Right ventricle myocardium superior (tissue), 1 donor: ENCODE results near the gene TNRC6B. TPM values are rescaled to one million over a fixed set of nuclear protein-coding genes. Genes with fewer than 3 reads are reported as not detected.

Experiments
- ATAC-seq: fragments of 200-7000 bp; cut with Tn5 transposase; one replicate; pipeline ENCODE4 v1.9.1; 2020; ENCODE audit warnings: mild to moderate bottlenecking; ENCODE audit not compliant: poor library complexity
- DNase-seq: peaks from one replicate; pipeline ENCODE4 v3.0.0-alpha.2; 2020
- intact Hi-C: fragments of 100-400 bp; cut with DNase I; formaldehyde crosslinking; loops from one replicate; pipeline ENCODE4 v1.11.2; 2022
- total RNA-seq: library from RNA; stranded (reverse); fragmentation: NEBNext Ultra II Directional; extraction: Animal tissue kit (Norgen Biotek cat#: 25700); gene quantifications from one replicate; pipeline ENCODE4 v1.2.1, GENCODE V29; 2021
- donor health status: DM: no; HTN: yes; CAD: no; lungs with severe emphysema.

Gene TNRC6B
- total RNA-seq, 1 donor from 2014 or later, result 37.5 TPM

DNA sequence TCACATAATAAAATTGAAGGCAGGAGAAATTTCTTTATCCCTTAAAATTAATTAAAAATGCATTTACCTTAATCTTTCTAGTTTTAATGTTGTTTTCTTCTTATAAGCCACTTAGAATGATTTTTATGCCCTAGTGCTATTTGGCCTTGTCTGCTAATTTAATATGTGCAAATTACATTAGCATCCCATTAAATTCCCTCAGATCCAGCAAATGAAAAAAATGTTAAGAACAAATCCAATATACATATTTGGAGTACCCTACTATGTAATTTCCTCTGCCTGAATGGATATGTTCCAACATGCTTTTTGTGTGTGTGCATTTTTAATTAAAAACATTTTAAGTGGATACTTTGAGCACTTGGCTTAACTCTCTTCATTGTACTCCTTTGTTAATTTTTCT lies 56.9 kb downstream of the TNRC6B start:
- intact Hi-C loops, result no loop called here

DNA sequence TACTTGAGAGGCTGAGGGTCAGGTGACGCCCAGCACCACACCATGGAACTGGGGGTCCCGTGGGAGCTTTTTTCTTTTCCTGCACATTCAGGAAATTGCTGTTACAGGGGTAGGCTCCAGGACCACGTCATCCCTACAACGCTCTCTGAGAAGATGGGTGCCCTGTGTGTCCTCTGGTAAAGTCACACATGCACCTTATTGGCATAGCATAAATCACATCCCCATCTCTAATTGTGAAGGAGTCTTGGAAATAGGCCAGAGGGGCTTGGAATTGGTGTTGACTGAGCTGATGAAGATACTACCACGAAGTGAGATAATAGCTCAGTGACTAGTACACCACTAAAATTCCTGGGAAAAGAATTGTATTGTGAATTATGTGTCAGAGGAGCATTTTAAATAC lies 57.6 kb downstream of the TNRC6B start:
- no peak for ATAC-seq

More for the DNA sequence above, 56.9 kb downstream of the TNRC6B start:
- no peak for ATAC-seq
- no peak for DNase-seq

DNA sequence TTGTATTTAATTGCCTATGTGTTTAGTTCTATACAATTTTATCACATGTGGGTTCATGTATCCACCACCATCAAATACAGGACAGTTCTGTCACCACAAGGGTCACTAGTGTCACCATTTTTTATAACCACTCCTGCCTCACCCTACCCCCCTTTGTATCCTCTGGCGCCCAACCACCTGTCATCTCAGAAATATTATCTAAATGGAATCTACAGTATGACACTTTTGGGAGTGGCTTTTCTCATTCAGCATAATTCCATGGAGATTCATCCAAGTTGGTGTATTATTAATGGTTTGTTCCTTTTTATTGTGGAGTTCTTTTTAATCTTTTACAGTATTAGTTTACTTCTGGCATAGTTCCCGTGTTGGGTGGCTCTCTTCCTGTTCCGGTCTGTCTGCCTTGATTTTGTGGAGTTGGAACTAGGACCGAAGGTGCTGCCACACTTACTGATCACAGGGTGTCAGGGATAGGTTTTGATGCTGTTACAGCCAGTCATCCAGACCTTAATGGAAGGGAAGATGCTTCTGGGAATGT lies 58.5 kb downstream of the TNRC6B start:
- ATAC-seq (no peak), DNase-seq (no peak)
- intact Hi-C loops, result no loop called here

More for the DNA sequence above, 57.6 kb downstream of the TNRC6B start:
- no peak for DNase-seq
- intact Hi-C loops, result no loop called here

DNA sequence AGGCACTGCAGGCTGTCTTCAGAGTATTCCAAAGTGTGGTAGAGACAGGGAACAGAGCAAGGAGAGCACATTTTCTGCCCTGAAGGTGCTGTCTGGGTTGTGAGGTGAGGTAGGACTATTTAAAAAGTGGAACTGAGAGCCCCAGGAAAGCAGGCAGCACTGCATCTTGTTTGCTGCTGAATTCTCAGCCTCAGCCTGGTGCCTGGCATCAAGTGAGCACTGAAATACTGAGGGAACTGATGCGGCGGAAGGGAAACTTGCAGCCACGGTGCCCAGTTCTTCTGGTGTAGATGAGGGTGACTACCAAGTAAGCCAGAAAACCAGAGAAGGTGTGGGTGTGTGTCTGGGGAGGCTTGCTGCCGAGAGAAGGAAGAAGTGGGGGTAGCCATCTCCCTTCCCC lies 59.5 kb downstream of the TNRC6B start:
- DNase-seq, result no peak
- intact Hi-C loops, result no loop called here
- ATAC-seq, result no peak

DNA sequence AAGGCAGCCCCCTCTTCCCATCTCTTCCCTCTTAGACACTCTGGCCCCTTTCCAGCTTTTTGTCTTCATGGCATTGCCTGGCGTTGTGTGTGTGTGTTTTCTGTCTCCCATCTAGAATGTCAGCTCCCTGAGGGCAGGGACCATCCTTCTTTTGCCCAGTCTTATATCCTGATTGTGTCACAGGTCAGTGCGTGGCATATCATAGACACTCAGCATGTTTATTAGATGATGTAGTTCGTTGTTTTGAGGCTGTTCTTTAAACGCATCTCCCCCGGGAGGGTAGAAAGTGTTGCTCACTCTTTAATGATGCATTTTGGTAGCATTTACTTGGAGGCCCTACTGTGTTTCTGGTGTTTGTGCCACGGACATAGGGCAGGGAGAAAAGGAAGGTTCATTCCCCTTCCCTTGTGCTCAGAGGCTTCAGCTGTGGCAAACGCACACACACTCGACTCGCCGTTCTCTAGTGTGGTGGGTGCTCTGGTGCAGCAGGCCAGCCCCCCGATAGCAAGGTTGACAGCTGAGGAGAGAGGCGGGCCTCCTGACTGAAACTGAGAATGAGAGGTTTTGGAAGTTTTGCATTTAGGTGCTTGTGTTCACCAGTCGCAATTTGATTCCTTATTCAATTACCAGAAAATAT lies 60.2 kb downstream of the TNRC6B start:
- DNase-seq (no peak), ATAC-seq (no peak)
- intact Hi-C loops, result no loop called here

DNA sequence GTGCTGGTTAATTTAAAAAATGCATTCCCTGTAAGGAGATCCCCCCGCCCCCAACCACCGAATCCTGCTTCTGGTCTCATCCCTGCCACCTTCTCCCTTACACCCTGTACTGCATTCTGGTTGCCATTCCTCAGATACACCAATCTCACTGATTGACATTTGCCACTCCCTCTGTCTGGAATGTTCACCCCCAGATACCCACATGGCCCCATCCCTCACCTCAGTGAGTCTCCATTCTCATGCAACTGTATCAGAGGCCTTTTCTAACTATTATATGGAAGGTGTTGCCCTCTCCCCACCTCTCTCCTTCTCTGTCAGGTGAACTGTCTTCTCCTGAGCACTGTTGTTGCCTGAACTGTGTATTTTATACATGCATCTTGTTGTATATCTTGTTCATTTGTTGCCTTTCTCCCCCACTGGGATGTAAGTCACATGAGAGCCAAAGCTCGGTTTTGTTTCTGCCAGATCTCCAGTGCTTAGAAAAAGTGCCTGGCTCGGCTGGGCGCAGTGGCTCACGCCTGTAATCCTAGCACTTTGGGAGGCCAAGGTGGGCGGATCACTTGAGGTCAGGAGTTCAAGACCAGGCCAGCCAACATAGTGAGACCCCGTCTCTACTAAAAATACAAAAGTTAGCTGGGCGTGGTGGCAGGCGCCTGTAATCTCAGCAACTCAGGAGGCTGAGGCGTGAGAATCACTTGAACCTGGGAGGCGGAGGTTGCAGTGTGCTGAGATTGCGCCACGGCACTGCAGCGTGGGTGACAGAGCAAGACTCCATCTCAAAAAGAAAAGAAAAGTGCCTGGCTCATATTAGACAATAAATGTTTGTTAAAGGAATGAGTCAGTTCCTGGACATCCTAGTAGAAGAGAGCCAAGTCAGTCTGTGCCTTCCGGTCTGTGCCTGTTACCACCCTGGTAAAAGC lies 61.0 kb downstream of the TNRC6B start:
- peak; percentile 34 for ATAC-seq
- DNase-seq, result peak; percentile 49
- intact Hi-C loops, result no loop called here

DNA sequence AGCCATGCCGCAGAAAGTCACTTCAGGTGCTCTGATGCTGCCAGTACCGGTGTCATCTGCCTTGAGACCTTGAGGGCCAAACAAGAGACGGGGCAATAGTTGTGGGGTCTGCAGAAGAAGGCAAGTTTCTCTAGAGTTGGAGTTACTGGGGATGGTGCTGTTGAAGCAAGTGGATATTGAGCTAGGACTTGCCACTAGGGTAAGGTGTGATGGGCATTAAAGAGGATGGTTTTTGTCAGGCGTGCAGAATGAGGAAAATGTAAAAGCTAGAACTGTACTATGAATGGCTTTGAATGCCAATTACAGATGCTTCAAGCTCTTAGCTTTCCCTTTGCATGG lies 61.6 kb downstream of the TNRC6B start:
- DNase-seq, result no peak
- ATAC-seq, result no peak
- intact Hi-C loops, result no loop called here

DNA sequence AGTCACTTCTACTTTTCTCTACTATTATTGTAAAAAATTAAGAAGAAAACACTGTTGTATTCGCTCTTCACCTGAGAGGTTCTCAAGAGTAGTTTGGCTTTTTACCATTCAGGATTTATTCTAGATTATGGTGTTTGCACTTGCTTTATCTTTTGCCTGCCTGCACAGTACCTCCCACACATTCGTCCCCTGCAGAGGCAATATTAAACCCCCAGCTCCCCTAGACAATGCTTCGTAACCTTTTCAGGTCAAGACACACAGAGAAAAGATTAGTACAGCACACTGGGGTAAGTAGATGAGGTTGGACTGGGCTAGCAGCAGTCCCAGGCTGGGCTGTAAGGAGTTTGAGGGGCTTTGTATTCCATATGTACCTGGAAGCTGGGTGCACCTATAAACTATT lies 62.4 kb downstream of the TNRC6B start:
- DNase-seq (no peak), ATAC-seq (no peak)
- intact Hi-C loops, result no loop called here

DNA sequence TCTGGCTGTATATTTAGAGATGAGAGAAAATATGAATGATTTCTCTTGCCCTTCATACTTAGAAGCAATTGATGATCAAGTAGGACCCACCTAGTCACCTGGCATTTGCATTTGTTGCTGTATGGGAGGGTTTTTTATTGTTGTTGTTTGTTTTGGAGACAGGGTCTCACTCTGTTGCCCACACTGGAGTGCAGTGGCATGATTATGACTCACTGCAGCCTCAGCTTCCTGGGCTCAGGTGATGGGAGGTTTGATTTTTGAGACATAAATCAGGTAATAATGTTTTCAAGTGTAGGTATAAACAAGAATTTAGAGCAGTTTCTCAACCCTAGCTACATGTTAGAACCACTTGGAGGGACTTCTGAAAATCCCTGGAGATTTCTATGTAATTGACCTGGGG lies 63.0 kb downstream of the TNRC6B start:
- intact Hi-C loops, result no loop called here
- DNase-seq, result no peak
- no peak for ATAC-seq

DNA sequence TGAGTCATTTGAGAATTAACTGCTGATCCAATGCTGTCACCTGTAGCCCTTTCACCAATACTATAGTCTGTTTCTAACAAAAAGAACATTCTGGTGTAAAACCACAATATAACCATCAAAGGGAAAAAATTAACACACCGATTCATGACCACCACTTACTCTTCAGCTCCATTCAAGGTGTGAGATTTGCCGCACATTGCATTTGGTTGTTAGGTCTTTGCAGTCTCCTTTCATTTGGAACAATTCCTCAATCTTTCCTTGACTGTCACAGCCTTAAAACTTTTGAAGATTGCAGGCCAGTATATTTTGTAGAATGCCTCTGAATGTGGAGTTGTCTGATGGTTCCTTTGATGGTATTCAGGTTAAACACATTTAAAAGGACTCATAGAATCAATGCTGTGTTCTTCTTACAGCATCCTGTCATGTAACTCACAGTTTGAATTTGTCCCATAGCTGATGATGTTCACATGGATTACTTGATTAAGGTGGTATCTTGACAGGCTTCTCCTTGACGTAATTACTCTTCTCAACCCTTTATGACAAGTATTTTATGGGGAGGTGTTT lies 63.6 kb downstream of the TNRC6B start:
- intact Hi-C loops, result no loop called here
- ATAC-seq (no peak), DNase-seq (no peak)

DNA sequence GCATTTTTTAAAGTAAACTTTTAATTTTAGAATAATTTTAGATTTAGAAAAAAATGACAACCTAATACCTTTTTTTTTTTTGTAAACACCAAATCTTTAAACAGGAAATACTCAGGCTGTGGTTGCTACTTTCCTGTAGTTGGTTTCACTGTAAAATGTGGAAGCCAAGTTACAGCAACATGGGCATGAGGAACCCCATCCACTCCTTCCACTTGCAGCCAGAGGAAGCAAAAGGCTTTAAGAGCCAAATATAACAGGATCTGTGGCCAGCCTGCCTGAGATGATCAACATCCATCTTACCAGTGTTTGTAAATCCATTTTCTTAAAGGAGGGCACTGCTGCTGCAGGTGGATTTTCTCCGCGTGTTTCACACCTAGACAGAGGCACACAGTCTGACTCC lies 66.2 kb downstream of the TNRC6B start:
- no peak for DNase-seq
- intact Hi-C loops, result no loop called here
- ATAC-seq, result no peak

DNA sequence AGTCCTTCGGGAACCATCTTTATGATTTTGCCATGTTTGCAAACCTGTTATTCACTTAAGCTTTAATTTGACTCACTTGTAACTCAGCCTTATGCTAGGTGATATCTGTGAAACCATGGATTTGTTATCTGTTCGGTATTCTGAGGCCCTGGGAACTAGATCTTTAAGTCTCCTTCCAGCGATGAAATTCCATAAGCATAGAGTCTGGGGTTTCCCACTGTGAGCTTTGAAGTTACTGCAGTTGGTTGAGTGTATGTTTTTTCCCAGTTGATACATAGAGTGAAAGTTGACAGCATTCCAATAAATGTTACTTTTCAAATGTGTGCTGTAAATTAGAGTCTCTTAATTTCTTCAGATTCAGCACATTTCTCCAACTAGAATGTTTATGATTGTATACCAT lies 66.9 kb downstream of the TNRC6B start:
- intact Hi-C loops, result no loop called here
- ATAC-seq (no peak), DNase-seq (no peak)

DNA sequence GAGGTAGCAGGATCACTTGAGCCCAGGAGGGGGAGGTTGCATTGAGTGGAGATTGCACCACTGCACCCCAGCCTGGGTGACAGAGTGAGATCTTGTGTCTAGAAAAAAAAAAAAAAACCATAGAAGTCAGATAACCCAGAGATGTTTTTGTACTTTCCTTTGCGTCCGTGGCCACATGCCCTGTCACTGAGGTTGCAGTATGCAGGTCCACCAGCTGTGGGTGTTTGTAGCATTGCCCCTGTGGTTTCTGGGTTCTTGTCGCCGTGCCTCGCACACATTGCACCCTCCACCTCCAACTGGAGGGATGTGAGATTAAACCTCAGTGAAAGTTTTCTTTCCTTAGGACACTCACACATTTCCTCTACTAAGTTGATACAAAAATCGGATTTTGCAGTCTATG lies 70.3 kb downstream of the TNRC6B start:
- ATAC-seq (no peak), DNase-seq (no peak)
- intact Hi-C loops, result no loop called here

DNA sequence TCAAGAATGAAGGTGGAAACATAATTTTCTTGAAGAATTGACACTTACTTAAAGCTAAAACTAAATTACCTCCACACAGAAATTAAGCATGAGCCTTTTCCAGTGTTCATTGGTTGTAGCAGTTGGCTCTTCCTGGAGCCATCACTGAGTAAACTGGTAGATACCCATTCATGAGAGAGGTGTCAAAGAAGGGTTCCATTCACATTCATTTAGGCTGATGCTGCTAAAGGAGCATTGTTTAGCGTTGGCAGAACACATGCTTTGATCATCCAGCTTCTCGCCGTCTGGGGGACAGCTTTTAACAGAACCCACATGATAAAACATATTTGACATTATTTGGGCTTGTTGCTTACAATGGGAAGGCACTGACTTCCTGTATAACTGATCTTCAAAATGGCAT lies 71.6 kb downstream of the TNRC6B start:
- DNase-seq (no peak), ATAC-seq (no peak)
- intact Hi-C loops, result no loop called here

DNA sequence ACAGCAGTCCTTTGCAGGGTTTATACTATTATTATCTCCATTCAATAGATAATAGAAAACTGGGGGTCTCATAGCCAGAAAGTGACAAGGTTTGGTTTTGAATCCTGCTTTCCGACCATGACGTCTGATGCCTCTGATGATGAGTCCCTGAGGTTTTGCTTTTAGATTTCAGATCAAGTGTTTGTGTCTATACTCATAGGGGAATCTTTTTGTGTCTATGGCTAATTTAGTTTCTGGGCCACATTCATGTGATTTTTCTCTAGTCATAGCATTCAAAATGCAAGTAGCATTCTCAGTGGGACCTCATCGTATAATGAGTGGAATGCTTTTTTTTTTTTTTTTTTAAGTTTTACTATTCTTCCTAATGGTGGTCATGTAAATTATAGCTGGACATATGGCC lies 72.9 kb downstream of the TNRC6B start:
- DNase-seq (no peak), ATAC-seq (no peak)
- intact Hi-C loops, result no loop called here

DNA sequence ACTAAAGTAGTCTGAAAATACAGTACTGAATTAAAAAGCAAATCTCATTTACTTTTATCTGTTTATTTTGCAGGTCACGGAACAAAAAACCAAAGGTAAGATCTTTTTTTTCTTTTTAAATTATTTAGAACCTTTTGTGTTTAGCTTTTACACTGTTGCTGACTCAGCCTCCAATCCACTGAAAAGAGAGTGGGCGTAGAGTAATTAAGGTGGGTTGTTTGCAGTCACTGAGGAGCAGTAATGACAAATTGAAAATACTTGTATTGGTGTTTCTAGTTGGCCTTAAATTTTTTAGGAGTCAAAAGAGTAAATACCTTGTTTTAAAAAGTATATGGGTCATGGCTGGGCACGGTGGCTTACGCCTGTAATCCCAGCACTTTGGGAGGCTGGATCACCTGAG lies 73.4 kb downstream of the TNRC6B start:
- ATAC-seq (no peak), DNase-seq (no peak)
- intact Hi-C loops, result no loop called here

DNA sequence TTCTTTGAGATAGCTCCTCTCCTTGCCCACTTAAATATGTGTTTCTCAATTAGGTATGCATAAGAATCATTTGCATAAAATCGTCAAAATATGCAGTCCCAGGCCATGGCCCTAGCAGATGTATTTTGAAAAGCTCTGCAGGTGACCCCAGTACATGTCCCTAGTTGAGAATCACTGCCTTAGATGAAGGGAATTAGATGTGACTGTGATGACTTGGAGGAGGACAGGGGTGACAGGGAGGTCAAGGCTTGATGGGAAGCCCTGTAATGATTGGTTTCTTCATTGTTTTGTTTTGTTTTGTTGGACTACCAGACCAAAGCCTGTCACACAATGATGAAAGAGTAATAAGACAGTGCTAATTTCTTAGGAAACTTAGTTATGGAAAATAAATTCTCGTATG lies 74.4 kb downstream of the TNRC6B start:
- DNase-seq, result no peak
- no peak for ATAC-seq
- intact Hi-C loops, result no loop called here

DNA sequence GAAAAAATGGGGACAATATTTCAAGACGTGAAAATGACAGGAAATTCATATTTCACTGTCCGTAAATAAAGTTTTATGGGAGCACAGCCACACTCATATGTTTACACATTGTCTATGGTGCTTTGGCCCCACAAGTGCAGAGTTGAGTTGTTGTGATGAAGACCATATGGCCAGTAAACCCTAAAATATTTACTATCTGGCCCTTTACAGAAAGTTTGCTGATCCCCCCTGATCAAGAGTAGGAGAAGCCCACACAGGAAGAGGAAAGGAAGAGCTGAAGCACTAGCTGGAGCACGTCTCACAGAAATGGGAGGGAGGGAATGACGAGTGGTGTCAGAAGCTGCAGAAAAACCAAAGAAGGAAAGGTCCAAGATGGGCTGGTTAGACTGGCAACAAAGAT lies 78.8 kb downstream of the TNRC6B start:
- DNase-seq (no peak), ATAC-seq (no peak)
- intact Hi-C loops, result no loop called here

DNA sequence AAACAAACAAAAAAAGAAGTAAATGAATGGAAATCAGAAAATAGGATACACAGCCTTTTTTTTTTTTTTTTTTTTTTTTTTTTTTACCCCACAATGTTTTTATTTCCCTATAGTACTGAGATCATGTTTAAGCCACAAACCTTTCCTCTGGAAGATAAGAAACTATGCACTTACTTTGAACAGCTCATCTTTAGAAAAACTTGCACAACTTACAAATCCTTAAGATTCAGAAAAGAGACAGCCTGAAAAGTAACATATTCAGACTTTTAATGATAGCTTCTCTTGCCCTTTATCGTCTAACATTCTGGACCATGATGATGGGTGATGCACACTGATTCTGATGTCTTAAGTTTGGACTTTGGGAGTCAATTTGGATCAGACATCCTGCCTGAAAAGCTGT lies 80.3 kb downstream of the TNRC6B start:
- intact Hi-C loops, result no loop called here

DNA sequence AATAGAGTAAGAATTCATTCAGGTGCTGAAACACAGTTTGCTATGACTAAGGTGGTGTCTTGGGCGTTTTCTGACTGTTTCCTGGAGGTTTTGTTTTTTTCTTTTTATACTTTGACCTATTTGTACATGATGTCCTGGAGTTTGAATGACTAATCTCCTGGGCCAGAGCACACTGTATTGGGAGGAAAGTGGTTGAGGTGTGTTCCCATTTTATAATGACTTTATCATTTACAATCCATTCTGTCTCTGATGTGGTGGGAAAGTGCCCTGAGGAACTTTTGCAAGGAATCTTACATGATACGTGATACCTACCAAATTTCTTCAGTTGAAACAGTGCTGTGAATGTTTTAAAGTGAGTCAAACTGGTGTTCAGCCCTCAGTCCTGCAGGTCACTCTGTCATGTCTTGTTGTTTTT lies 80.8 kb downstream of the TNRC6B start:
- ATAC-seq (peak; percentile 63), DNase-seq (no peak)
- intact Hi-C loops, result no loop called here

More for the DNA sequence above, 80.3 kb downstream of the TNRC6B start:
- DNase-seq, result no peak
- ATAC-seq, result no peak
